GM15510 (cell line): ENCODE data around the gene CDH13.

Source experiments
- POLR2A ChIP-seq: IDR thresholded peaks from 3 replicates; pipeline ENCODE4 v1.6.1; 2011; ENCODE audit warnings: borderline replicate concordance; ENCODE audit not compliant: insufficient read length; ENCODE audit errors: extremely low read depth

The CDH13 gene

GRCh38 chr16:82992786-82993185, 366.0 kb downstream of the CDH13 start:
- no peak for TF ChIP-seq POLR2A

GRCh38 chr16:82993415-82993814, 366.6 kb downstream of the CDH13 start:
- no peak for TF ChIP-seq POLR2A

GRCh38 chr16:82993926-82994325, 367.2 kb downstream of the CDH13 start:
- TF ChIP-seq POLR2A = no peak

- TF ChIP-seq POLR2A = no peak
Measured at GRCh38 chr16:82995286-82995923, 368.6 kb downstream of the CDH13 start.

- no peak for TF ChIP-seq POLR2A
Measured at GRCh38 chr16:82995924-82996441, 369.2 kb downstream of the CDH13 start.

- no peak for TF ChIP-seq POLR2A
Measured at GRCh38 chr16:82996814-82997213, 370.0 kb downstream of the CDH13 start.

GRCh38 chr16:82999711-83000110, 372.9 kb downstream of the CDH13 start:
- TF ChIP-seq POLR2A = no peak

- TF ChIP-seq POLR2A = no peak
Measured at GRCh38 chr16:83002351-83003334, 375.9 kb downstream of the CDH13 start.

GRCh38 chr16:83004868-83005652, 378.3 kb downstream of the CDH13 start:
- TF ChIP-seq POLR2A = no peak

GRCh38 chr16:83005653-83006160, 378.9 kb downstream of the CDH13 start:
- no peak for TF ChIP-seq POLR2A

- TF ChIP-seq POLR2A = no peak
Measured at GRCh38 chr16:83010776-83011720, 384.3 kb downstream of the CDH13 start.

- TF ChIP-seq POLR2A = no peak
Measured at GRCh38 chr16:83011939-83012338, 385.2 kb downstream of the CDH13 start.

GRCh38 chr16:83013071-83013470, 386.3 kb downstream of the CDH13 start:
- TF ChIP-seq POLR2A = no peak
